Osteocyte (in vitro differentiated cells): ENCODE results near the gene ELOVL5. TPM values are rescaled to one million over a fixed set of nuclear protein-coding genes. Genes with fewer than 3 reads are reported as not detected.

Source experiments
- DNase-seq: peaks from one replicate; pipeline ENCODE4 v3.0.0; 2021; ENCODE audit warnings: mixed read lengths; ENCODE audit not compliant: unreplicated experiment; ENCODE audit errors: extremely low spot score
- H3K27ac Mint-ChIP-seq: one replicate; pipeline ENCODE4 v1.8.0; 2021; ENCODE audit warnings: mild to moderate bottlenecking, mixed read lengths; ENCODE audit not compliant: unreplicated experiment
- H3K27me3 Mint-ChIP-seq: one replicate; pipeline ENCODE4 v1.8.0; 2021; ENCODE audit warnings: mixed read lengths; ENCODE audit not compliant: unreplicated experiment
- H3K36me3 Mint-ChIP-seq: one replicate; pipeline ENCODE4 v1.8.0; 2021; ENCODE audit warnings: mixed read lengths; ENCODE audit not compliant: unreplicated experiment
- H3K4me1 Mint-ChIP-seq: one replicate; pipeline ENCODE4 v1.8.0; 2021; ENCODE audit warnings: mixed read lengths; ENCODE audit not compliant: unreplicated experiment
- H3K4me3 Mint-ChIP-seq: one replicate; pipeline ENCODE4 v1.8.0; 2021; ENCODE audit warnings: mild to moderate bottlenecking, moderate library complexity, mixed read lengths; ENCODE audit not compliant: unreplicated experiment
- H3K9me3 Mint-ChIP-seq: one replicate; pipeline ENCODE4 v1.8.0; 2021; ENCODE audit warnings: mixed read lengths; ENCODE audit not compliant: unreplicated experiment
- total RNA-seq: library from RNA; stranded (reverse); gene quantifications from 2 replicates; pipeline ENCODE4 v1.2.1, GENCODE V29; 2021
- TF ChIP-seq, protein P1 (sequence below): fragments of 200-600 bp; sonication (generic); IDR thresholded peaks from 2 replicates; pipeline ENCODE4 v1.5.0; 2021; ENCODE audit warnings: antibody characterized with exemption, mild to moderate bottlenecking, moderate library complexity

Gene ELOVL5
- total RNA-seq, 1 donor from 2014 or later: 89.4 TPM

DNA sequence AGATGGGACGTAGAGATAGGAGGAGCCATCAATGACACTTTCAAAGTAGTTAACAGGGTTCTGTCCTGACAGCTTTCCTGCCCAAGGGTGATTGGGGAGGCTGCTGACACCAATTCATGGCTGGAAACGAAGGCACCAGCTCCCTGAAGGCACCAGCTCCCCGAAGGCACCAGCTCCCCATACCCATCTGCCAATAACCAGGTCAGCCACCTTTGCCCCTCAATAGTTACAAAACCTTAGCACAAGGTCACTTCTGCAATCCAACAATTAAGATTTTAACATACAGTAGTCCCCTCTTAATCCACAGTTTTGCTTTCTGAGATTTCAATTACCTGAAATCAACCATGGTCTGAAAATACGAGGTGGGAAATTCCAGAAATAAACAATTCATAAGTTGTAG is 51.7 kb downstream of the ELOVL5 start:
- DNase-seq: no peak
- TF ChIP-seq, protein P1, sequence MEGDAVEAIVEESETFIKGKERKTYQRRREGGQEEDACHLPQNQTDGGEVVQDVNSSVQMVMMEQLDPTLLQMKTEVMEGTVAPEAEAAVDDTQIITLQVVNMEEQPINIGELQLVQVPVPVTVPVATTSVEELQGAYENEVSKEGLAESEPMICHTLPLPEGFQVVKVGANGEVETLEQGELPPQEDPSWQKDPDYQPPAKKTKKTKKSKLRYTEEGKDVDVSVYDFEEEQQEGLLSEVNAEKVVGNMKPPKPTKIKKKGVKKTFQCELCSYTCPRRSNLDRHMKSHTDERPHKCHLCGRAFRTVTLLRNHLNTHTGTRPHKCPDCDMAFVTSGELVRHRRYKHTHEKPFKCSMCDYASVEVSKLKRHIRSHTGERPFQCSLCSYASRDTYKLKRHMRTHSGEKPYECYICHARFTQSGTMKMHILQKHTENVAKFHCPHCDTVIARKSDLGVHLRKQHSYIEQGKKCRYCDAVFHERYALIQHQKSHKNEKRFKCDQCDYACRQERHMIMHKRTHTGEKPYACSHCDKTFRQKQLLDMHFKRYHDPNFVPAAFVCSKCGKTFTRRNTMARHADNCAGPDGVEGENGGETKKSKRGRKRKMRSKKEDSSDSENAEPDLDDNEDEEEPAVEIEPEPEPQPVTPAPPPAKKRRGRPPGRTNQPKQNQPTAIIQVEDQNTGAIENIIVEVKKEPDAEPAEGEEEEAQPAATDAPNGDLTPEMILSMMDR: no peak
- Mint-ChIP-seq H3K27ac (no peak overlapping the region), H3K4me1 (peaks cover 19% of the 10 kb centered on the region), H3K9me3 (no peaks in the 10 kb centered on the region), H3K4me3 (no peak overlapping the region), H3K27me3 (no peaks in the 10 kb centered on the region), H3K36me3 (peaks cover 2% of the 10 kb centered on the region)

DNA sequence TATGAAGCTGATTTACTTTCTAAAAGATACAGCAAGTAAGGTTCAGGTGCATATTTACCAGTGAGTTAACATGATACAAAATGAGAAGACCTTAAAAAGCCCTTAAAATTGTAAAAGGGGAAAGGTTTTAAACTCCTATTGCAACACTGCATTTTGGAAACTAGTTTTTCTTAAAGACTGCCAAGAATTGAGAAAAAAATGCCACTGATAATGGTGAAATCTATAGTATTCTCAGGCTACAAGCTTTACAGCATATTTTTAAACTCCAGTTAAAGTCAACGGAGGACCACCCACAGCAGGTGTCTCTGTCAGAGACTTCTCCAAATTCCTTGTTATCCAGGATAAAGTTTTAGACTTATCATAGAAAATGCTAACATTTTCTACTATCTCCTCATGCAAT is 53.6 kb downstream of the ELOVL5 start:
- H3K4me3 Mint-ChIP-seq: no peak overlapping the region
- H3K27me3 Mint-ChIP-seq: no peaks in the 10 kb centered on the region
- peaks cover 11% of the 10 kb centered on the region for H3K36me3 Mint-ChIP-seq
- no peak for DNase-seq
- no peak overlapping the region for H3K27ac Mint-ChIP-seq
- TF ChIP-seq, protein P1: no peak
- no peaks in the 10 kb centered on the region for H3K9me3 Mint-ChIP-seq
- H3K4me1 Mint-ChIP-seq: peaks cover 14% of the 10 kb centered on the region

DNA sequence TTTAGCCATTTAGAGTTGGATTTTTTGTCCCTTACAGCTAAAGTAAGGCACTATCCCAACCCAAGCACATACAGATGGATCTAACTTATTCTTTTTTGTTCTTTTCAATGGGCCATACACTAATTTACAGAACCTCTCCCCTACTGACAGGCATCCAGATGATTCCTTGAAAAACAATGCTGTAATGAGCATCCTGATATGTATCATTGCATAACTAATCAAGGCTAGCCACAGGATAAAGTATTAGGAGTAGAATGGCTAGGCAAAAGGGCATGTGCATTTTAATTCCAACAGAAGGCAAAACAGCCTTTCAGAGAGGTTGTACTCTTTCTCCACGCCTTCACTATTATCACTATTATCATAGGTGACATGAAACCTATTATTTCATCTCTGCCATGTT is 54.1 kb downstream of the ELOVL5 start:
- Mint-ChIP-seq H3K36me3 (peaks cover 11% of the 10 kb centered on the region), H3K4me1 (peaks cover 10% of the 10 kb centered on the region), H3K27me3 (no peaks in the 10 kb centered on the region), H3K27ac (no peak overlapping the region), H3K9me3 (no peaks in the 10 kb centered on the region), H3K4me3 (no peak overlapping the region)
- TF ChIP-seq, protein P1: no peak
- DNase-seq: no peak

DNA sequence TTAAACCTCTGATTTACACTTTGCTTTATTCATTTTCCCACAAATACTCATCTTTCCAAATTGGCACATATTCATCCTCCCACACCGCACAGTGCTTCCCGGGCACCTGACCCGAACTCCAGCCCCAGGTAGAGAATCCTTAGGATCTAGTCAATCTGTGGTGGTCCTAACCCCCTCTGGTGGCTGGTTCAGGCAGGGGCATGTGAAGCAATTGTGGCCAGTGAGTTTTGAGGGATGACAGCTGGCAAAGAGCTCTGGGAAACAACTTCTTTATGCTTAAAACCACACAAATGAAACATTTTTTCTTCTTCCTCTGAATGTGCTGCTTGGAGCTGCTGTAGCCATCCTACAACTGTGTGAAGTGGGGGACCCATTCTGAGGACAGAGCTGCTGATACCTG is 54.7 kb downstream of the ELOVL5 start:
- peaks cover 11% of the 10 kb centered on the region for H3K36me3 Mint-ChIP-seq
- no peak for DNase-seq
- TF ChIP-seq, protein P1: peak; percentile 81
- no peaks in the 10 kb centered on the region for H3K9me3 Mint-ChIP-seq
- no peaks in the 10 kb centered on the region for H3K27me3 Mint-ChIP-seq
- no peak overlapping the region for H3K4me3 Mint-ChIP-seq
- peaks cover 8% of the 10 kb centered on the region for H3K4me1 Mint-ChIP-seq
- H3K27ac Mint-ChIP-seq: no peak overlapping the region

- peaks cover 11% of the 10 kb centered on the region for H3K36me3 Mint-ChIP-seq
- no peak for DNase-seq
- H3K4me3 Mint-ChIP-seq: no peak overlapping the region
- H3K27ac Mint-ChIP-seq: no peak overlapping the region
- TF ChIP-seq, protein P1: no peak
- no peaks in the 10 kb centered on the region for H3K9me3 Mint-ChIP-seq
- peaks cover 5% of the 10 kb centered on the region for H3K4me1 Mint-ChIP-seq
- H3K27me3 Mint-ChIP-seq: no peaks in the 10 kb centered on the region
Observed at GRCh38 chr6:53293691-53294090, 55.1 kb downstream of the ELOVL5 start.
